Testis (tissue), 3 donors: ENCODE results near the gene UBASH3B. TPM values are rescaled to one million over a fixed set of nuclear protein-coding genes. Genes with fewer than 3 reads are reported as not detected.

Source experiments
- DNase-seq: peaks from one replicate; pipeline ENCODE4 v3.0.0-alpha.2; 2019
- H3K27ac ChIP-seq, 2 donors: fragments of 200-600 bp; sonication (generic); one replicate each; pipeline ENCODE4 v1.5.1; 2019
- H3K27me3 ChIP-seq: fragments of 200-600 bp; sonication (generic); one replicate; pipeline ENCODE4 v1.5.1; 2019
- H3K36me3 ChIP-seq: fragments of 200-600 bp; sonication (generic); one replicate; pipeline ENCODE4 v1.5.1; 2017; ENCODE audit warnings: low read depth; ENCODE audit errors: missing control alignments
- H3K4me1 ChIP-seq: fragments of 200-600 bp; sonication (generic); one replicate; pipeline ENCODE4 v1.5.1; 2019
- H3K4me3 ChIP-seq, 2 donors: fragments of 200-600 bp; sonication (generic); one replicate each; pipeline ENCODE4 v1.5.1; 2017 to 2019
- H3K9me3 ChIP-seq: fragments of 200-600 bp; sonication (generic); one replicate; pipeline ENCODE4 v1.5.1; 2017
- CTCF ChIP-seq, 3 experiments: fragments of 450-650 bp in 2 of 3; fragments of 200-600 bp in 1 of 3; sonication (generic) in 1 of 3; IDR thresholded peaks; one replicate each; pipeline ENCODE4 v1.5.1; 2016 to 2019; ENCODE audit warnings: antibody characterized with exemption in 3 of 3, mild to moderate bottlenecking in 2 of 3, moderate library complexity in 1 of 3
- POLR2A ChIP-seq: fragments of 450-650 bp; IDR thresholded peaks from one replicate; pipeline ENCODE4 v1.6.1; 2017; ENCODE audit warnings: antibody characterized with exemption, mild to moderate bottlenecking, moderate library complexity
- WGBS, 2 donors: methylation state at CpG; one replicate each; pipeline ENCODE4 v1.1.5; 2018; 5-methylcytosine and 5-hydroxymethylcytosine counted together
- intact Hi-C: fragments of 100-400 bp; cut with DNase I; formaldehyde crosslinking; loops from one replicate; pipeline ENCODE4 v1.15.1; 2023; ENCODE audit warnings: low total_unique reads
- polyA plus RNA-seq: library from polyadenylated mRNA; stranded (reverse); fragments of 350-450 nt; fragmentation: Illumina TruSeq; extraction: RNeasy Lipid Tissue Mini Kit (QIAGEN cat#74804); gene quantifications from one replicate; pipeline ENCODE4 v1.2.3, GENCODE V29; 2014; ENCODE audit warnings: low read depth, low replicate concordance; ENCODE audit not compliant: insufficient read depth
- total RNA-seq, 2 donors: library from RNA; depleted of rRNA; stranded (reverse); fragments of >200 nt; gene quantifications; one replicate each; pipeline ENCODE4 v1.2.3, GENCODE V29; 2016

The UBASH3B gene
- total and polyA plus RNA-seq, 3 donors from 2014 or later = 3.9 to 20.4 (median 14.6) TPM

GRCh38 chr11:122741613-122742300 is 86.2 kb downstream of the UBASH3B start:
- intact Hi-C loops = no loop called here
- Histone ChIP-seq H3K36me3 (no peaks in the 10 kb centered on the region), H3K9me3 (no peaks in the 10 kb centered on the region), H3K27ac (peak overlapping the region in 1 of 2 donors; percentile 19), H3K27me3 (no peaks in the 10 kb centered on the region), H3K4me1 (peaks cover 9% of the 10 kb centered on the region), H3K4me3 (no peak overlapping the region)
- WGBS, 2 donors = 44 to 48% methylated on average over 10 to 12 of the region's 12 CpGs
- DNase-seq = peak; percentile 50
- no peak for TF ChIP-seq POLR2A
- no peak for TF ChIP-seq CTCF (IDR thresholded peaks at IDR 0.05)

GRCh38 chr11:122742301-122743018 is 86.9 kb downstream of the UBASH3B start:
- Histone ChIP-seq H3K4me3 (no peak overlapping the region), H3K9me3 (no peaks in the 10 kb centered on the region), H3K27me3 (no peaks in the 10 kb centered on the region), H3K27ac (peak overlapping the region in 1 of 2 donors; percentile 19), H3K4me1 (peaks cover 16% of the 10 kb centered on the region), H3K36me3 (no peaks in the 10 kb centered on the region)
- intact Hi-C loops = no loop called here
- no peak for TF ChIP-seq CTCF (IDR thresholded peaks at IDR 0.05)
- no peak for DNase-seq
- 76 to 78% methylated on average over 11 of the region's 11 CpGs for WGBS, 2 donors

GRCh38 chr11:122743097-122743741 is 87.7 kb downstream of the UBASH3B start:
- H3K4me1 ChIP-seq = peaks cover 24% of the 10 kb centered on the region
- TF ChIP-seq CTCF (IDR thresholded peaks at IDR 0.05) (no peak), POLR2A (no peak)
- WGBS, 2 donors = 89 to 98% methylated on average over 6 of the region's 6 CpGs
- H3K36me3 ChIP-seq = no peaks in the 10 kb centered on the region
- H3K4me3 ChIP-seq = no peak overlapping the region
- no peaks in the 10 kb centered on the region for H3K27me3 ChIP-seq
- no peaks in the 10 kb centered on the region for H3K9me3 ChIP-seq
- intact Hi-C loops = no loop called here
- DNase-seq = no peak
- no peak overlapping the region for H3K27ac ChIP-seq

- TF ChIP-seq CTCF (IDR thresholded peaks at IDR 0.05) (no peak), POLR2A (no peak)
- intact Hi-C loops = no loop called here
- 78 to 79% methylated on average over 6 of the region's 6 CpGs for WGBS, 2 donors
- Histone ChIP-seq H3K9me3 (no peaks in the 10 kb centered on the region), H3K27me3 (no peaks in the 10 kb centered on the region), H3K4me3 (no peak overlapping the region), H3K4me1 (peaks cover 31% of the 10 kb centered on the region), H3K27ac (no peak overlapping the region), H3K36me3 (no peaks in the 10 kb centered on the region)
- no peak for DNase-seq
Measured at GRCh38 chr11:122743949-122744348, 88.4 kb downstream of the UBASH3B start.
